Gastroesophageal sphincter (tissue), 3 donors: Measurements from ENCODE around the gene CTBP1.

Source experiments
- CTCF ChIP-seq, 4 experiments: fragments of 200-600 bp in 2 of 4; fragments of 450-650 bp in 2 of 4; sonication (generic) in 1 of 4; IDR thresholded peaks; one replicate each; pipeline ENCODE4 v1.5.1; 2017 to 2019; ENCODE audit warnings: antibody characterized with exemption in 4 of 4, mild to moderate bottlenecking in 2 of 4, moderate library complexity in 2 of 4
- POLR2A ChIP-seq, 2 donors: fragments of 450-650 bp; IDR thresholded peaks; one replicate each; pipeline ENCODE4 v1.6.1; 2017; ENCODE audit warnings: antibody characterized with exemption in 2 of 2, mild to moderate bottlenecking in 2 of 2, moderate library complexity in 1 of 2

DNA sequence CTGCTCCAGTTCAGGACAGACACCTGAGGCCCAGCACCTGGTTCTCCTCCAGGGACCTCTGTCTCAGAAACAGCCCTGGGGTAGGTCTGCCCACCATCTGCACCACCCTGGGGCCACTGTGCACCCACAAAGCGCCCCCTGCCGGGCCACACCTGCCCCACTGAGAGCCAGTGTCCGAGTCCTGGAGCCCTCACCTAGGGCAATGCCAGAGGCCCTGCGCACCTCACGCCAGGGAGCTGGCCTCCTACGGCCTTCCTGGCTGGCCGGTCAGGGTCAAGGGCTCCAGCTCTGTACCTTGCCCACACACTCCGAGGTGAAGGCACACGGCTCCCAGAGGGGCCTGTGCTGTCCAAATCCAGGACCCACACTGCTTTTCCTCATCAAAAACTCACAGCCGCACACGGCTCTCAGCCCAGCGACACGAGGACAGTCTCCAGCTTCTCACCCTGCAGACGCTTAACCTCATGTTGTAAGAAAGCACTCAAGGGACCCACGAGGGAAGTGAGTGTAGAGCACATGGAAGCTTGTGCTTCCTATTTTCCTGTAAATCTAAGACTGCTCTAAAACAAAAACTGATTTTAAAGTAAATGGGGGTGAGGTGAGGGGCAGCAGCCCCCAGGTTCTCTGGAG lies 5.4 kb downstream of the CTBP1 start:
- no peak for TF ChIP-seq CTCF (IDR thresholded peaks at IDR 0.05)
- no peak for TF ChIP-seq POLR2A (IDR thresholded peaks at IDR 0.05)
